SHP77 treated with DMSO at 0.1 percent for 48 hours (cell line): ENCODE data around the gene MAMDC2.
"Not testable (repeated sequence)": the region's sequence is repeated elsewhere in the genome, so short reads cannot be mapped to it uniquely, and the experiment has no call there.

Experiments used
- DNase-seq: peaks from one replicate; lab custom pipeline; 2025; lab: John Stamatoyannopoulos, UW

Gene MAMDC2

GRCh38 chr9:70204743-70205142 is 161.1 kb downstream of the MAMDC2 start:
- not testable (repeated sequence) for DNase-seq

GRCh38 chr9:70205366-70206020 is 161.8 kb downstream of the MAMDC2 start:
- DNase-seq = no peak

GRCh38 chr9:70217029-70217428 is 173.4 kb downstream of the MAMDC2 start:
- DNase-seq = no peak

GRCh38 chr9:70218767-70219166 is 175.1 kb downstream of the MAMDC2 start:
- DNase-seq = no peak

GRCh38 chr9:70220216-70220615 is 176.6 kb downstream of the MAMDC2 start:
- no peak for DNase-seq

- no peak for DNase-seq
Observed at GRCh38 chr9:70222354-70222753, 178.7 kb downstream of the MAMDC2 start.

- no peak for DNase-seq
Observed at GRCh38 chr9:70228118-70228517, 184.5 kb downstream of the MAMDC2 start.

GRCh38 chr9:70228611-70229010 is 185.0 kb downstream of the MAMDC2 start:
- DNase-seq = no peak

GRCh38 chr9:70229026-70229425 is 185.4 kb downstream of the MAMDC2 start:
- DNase-seq = no peak

- no peak for DNase-seq
Observed at GRCh38 chr9:70229579-70229978, 185.9 kb downstream of the MAMDC2 start.

- DNase-seq = no peak
Observed at GRCh38 chr9:70232476-70232875, 188.8 kb downstream of the MAMDC2 start.

GRCh38 chr9:70234208-70234607 is 190.6 kb downstream of the MAMDC2 start:
- DNase-seq = not testable (repeated sequence)

GRCh38 chr9:70245952-70246351 is 202.3 kb downstream of the MAMDC2 start:
- not testable (repeated sequence) for DNase-seq

- DNase-seq = no peak
Observed at GRCh38 chr9:70250221-70250620, 206.6 kb downstream of the MAMDC2 start.

- no peak for DNase-seq
Observed at GRCh38 chr9:70255486-70255885, 211.8 kb downstream of the MAMDC2 start.

GRCh38 chr9:70256123-70256551 is 212.5 kb downstream of the MAMDC2 start:
- DNase-seq = no peak

GRCh38 chr9:70257502-70257901 is 213.9 kb downstream of the MAMDC2 start:
- no peak for DNase-seq

GRCh38 chr9:70257991-70258691 is 214.5 kb downstream of the MAMDC2 start:
- peak; percentile 50 for DNase-seq

- DNase-seq = peak; percentile 54
Observed at GRCh38 chr9:70258692-70259511, 215.3 kb downstream of the MAMDC2 start, which contains the start of gene SMC5. TSS of gene SMC5 (plus strand) at chr9:70258978. CDS start at chr9:70259079, 101 bp downstream.

GRCh38 chr9:70259512-70259802 is 215.8 kb downstream of the MAMDC2 start:
- DNase-seq = no peak

GRCh38 chr9:70260007-70260443 is 216.4 kb downstream of the MAMDC2 start:
- no peak for DNase-seq

GRCh38 chr9:70260606-70261005 is 217.0 kb downstream of the MAMDC2 start:
- DNase-seq = no peak
